Body of pancreas (tissue), 4 donors: Measurements from ENCODE around the gene ZFHX2.

Experiments used
- CTCF ChIP-seq, 7 experiments: fragments of 450-650 bp in 4 of 7; fragments of 200-600 bp in 3 of 7; sonication (generic) in 3 of 7; IDR thresholded peaks; one replicate each; pipeline ENCODE4 v1.5.1; 2016 to 2019; ENCODE audit warnings: antibody characterized with exemption in 7 of 7
- POLR2A ChIP-seq, 3 donors: fragments of 450-650 bp; IDR thresholded peaks; one replicate each; pipeline ENCODE4 v1.6.1; 2016; ENCODE audit warnings: antibody characterized with exemption in 3 of 3, mild to moderate bottlenecking in 2 of 3

GRCh38 chr14:23600806-23601205 is 49.2 kb upstream of the ZFHX2 start:
- TF ChIP-seq CTCF (IDR thresholded peaks at IDR 0.05) (no peak), POLR2A (IDR thresholded peaks at IDR 0.05) (no peak)
